T-helper 2 cell (primary cell): ENCODE data around the gene PRRT1.
"Not testable (repeated sequence)": the region's sequence is repeated elsewhere in the genome, so short reads cannot be mapped to it uniquely, and the experiment has no call there.

ENCODE experiments used
- DNase-seq, 5 experiments: peaks; one replicate each; pipeline versions ENCODE4 v3.0.0 to v3.0.0-alpha.2; 2012 to 2022

The PRRT1 gene

DNA sequence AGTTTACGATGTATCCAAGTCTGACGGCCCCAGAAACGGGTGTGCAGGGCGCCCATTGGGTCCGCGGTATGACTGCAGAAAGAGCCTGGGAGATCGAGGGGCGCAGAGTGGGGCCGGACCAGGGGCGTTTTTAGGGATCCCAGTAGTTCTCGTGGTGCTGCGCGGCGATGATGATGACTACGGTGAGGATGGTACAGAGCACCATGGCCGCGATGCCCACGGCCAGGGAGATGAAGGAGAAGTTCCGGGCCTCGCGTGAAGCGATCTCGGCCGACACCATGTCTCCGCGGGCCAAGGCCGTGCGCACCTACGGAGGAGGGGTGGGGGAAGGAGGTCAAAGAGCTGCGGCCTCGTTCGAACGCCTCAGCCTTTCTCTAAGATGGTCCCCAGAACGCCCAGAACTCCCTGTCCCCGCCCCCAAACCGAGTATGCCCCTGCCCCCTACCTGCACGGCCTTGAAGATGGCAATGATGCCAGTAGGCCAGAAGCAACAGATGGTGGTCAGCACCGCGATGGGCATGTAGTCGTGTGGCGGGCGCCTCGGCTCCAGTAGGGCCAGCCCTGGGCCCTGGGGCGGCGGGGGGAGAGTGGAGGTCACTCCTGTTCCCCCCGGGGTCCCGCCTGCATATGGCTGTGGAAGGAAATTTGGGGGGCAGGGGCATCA lies 2.5 kb downstream of the PRRT1 start:
- no peak for DNase-seq

DNA sequence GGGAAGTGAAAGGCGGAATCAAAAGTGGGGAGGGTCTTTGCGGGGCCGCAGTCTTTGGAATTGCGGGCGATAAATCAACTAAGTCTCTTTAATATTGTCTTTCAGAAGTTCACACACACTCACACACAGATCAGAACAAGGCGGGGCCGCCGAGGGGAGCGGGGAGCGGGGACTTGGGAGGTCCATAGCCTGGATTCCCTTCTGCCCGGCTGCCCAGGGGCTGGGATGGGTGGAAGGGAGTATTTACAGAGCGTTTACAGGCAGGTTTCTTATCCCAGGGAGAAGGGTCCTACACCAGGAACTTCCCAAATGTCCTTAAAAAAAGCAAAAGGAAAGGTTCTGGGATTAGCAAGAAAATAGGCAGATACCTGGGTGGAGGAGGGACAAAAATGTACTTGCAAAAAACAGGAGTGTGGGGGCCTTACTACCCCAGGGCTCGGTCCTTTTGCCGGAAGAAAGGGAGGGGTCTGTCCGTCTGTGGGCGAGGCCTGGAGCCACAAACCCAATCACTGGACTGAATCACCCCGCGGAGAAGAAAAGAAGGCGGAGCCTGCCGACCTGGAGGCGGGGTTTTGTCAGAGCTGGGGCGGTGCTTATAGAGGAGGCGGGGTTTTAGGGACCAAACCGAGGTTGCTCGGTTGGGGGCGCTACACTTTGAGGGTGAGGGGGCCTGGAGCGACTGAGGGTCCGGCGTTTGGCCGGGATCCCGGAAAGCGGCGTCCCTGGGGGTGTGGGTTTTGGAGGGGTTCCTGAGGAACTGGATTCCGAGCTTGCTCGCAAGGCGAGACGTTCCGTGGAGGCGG lies 3.2 kb downstream of the PRRT1 start:
- peak; percentile 45 to 68 (median 53) for DNase-seq

GRCh38 chr6:32147401-32148132 lies 4.2 kb downstream of the PRRT1 start:
- DNase-seq, result no peak

DNA sequence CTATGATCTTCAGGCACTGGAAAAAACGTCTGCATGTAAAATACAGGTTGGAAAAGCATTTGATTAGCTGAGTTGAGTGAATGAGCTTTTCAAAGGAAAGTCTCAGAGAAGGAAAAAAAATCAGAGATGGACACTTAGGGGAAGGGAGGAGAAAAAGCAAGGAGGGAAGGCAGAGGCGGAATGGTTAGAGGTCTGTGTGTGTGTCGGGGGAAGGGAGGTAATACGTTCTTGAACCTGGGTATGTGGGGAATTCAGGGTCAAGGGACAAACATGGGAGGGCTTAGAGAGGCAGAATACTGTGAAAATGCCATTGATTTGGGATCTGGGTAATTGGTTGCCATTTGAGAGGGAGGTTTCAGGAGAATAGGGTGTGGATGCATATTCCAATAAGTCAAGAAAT lies 5.1 kb downstream of the PRRT1 start:
- DNase-seq, result no peak

- no peak for DNase-seq
These were observed 5.5 kb downstream of the PRRT1 start for GRCh38 chr6:32146287-32146686.

GRCh38 chr6:32144238-32144637 lies 7.5 kb downstream of the PRRT1 start:
- DNase-seq, result not testable (repeated sequence)

DNA sequence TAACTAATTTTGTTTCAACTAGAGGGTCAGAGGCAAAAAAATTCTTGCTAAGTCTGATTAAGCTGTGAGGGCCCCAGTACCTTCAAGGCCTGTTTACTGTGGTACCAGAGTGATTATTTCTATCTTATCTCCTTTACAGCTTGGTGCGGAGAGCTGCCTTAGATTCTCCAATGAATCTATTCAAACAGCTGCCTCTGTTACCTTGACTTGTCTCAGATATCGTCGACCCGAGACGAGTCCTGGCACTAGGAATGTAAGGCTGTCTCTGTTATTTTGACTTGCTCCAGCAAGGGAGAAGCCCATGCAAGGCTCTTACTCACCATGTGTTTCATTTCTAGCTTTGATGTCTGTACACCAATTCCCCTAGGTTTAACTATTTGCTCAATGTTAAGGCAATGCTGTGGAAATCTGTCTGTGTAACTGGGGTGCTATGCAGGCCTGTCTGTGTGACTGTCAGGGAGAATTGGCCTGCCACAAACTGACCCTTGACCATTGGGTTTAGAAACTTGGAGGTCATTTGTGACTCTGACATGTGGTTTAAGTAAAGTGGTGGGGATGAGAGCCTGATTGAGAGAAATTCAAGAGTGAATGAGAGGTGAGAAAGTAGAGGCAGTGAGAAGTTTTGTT lies 11.2 kb downstream of the PRRT1 start:
- DNase-seq, result no peak

- no peak for DNase-seq
These were observed 12.1 kb downstream of the PRRT1 start for GRCh38 chr6:32139590-32139989.

DNA sequence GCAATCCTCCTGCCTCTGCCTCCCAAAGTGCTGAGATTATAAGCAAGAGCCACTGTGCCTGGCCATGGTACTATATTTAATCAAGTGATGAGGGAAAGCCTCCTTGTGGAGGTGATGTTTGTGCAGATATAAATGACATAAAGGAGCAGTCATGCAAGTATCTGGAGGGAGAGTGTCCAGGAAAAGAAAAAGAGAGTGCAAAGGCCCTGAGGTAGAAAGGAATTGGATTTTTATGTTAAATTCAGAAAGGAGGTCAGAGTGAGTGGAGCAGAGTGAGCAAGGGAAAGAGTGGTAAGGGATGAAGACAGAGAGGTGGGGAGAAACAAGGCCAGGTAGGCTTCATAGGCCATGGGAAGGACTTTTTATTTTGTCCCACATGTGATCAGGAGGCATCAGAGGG lies 14.3 kb downstream of the PRRT1 start:
- DNase-seq, result no peak

DNA sequence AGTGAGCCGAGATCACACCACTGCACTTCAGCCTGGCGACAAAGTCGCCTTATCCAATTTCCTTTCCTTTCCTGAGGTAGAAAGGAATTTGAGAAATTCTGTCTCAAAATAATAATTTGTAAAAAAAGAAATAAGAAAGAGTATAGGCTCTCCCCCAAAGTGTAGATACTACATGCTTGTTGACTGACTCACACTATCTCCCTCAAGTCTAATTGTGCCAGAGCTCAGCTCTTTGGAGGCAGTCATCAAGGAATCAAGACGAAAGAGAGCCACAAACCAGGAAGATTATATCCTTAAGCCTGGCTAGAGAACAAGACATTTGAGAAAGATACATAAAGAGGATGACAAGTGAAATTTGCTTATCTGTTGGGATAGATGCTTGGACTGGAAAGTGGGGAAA lies 18.0 kb downstream of the PRRT1 start:
- DNase-seq, result no peak

- no peak for DNase-seq
These were observed 19.6 kb downstream of the PRRT1 start for GRCh38 chr6:32132110-32132509.

DNA sequence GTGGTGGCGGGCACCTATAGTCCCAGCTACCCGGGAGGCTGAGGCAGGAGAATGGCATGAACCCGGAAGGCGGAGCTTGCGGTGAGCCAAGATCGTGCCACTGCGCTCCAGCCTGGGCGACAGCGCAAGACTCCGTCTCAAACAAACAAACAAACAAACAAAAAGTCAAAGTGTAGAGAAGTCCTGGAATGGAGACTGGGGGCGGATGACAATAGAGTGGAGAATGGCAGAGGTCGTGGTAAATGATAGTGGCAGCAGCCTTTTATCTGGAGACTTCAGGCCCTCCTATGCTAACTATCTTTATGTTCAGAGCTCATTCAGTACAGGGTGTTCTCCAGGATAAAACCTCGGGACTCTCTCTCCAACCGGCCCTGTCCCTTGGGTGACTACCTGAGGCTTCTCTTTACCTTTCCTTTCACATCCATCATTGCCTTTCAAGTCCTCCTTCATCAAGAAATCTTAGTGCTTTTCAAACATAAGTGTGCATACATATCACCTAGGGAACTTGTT lies 20.2 kb downstream of the PRRT1 start:
- DNase-seq, result no peak

GRCh38 chr6:32129297-32130088 lies 22.2 kb downstream of the PRRT1 start:
- DNase-seq, result no peak

- DNase-seq, result no peak
These were observed 22.9 kb downstream of the PRRT1 start for GRCh38 chr6:32128751-32129296.

GRCh38 chr6:32127717-32128592 lies 23.8 kb downstream of the PRRT1 start, which contains the start of gene ATF6B:
Gene ATF6B (minus strand): TSS chr6:32128246. CDS start chr6:32128207, 39 bp downstream.
- peak; percentile 86 to 100 (median 97) for DNase-seq

DNA sequence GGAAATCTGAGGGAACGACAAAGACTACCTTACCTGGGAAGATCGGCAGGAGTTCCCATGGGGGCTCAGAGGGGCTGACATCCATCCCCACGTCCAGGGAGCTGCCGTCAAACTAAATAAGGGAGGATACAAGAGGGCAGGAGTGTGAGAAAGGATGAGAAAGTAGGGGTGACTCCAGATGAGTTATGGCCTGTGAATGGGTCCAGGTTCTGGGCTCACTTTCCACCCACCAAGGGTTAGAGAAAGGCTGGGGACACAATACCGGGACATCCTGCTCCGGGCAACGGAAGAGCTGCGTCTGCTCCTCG lies 24.4 kb downstream of the PRRT1 start:
- DNase-seq, result no peak

DNA sequence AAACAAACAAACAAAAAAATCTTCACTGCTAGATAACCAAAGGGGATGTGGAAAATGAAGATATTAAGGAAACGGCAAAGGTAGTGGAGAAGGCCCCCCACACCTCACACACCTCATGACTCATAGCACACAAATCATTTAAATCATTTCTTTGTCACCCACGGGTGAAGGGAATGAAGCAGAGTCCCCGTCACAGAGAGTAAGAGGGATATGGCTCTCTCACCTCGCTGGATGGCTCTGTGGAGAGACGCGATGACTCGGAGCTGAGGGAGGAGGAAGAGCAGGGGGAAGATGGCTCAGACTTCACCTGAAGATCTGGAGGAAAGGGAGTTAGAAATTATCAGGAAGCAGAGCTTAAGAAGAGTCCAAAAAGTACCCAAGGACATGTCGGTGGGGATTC lies 24.9 kb downstream of the PRRT1 start:
- no peak for DNase-seq

DNA sequence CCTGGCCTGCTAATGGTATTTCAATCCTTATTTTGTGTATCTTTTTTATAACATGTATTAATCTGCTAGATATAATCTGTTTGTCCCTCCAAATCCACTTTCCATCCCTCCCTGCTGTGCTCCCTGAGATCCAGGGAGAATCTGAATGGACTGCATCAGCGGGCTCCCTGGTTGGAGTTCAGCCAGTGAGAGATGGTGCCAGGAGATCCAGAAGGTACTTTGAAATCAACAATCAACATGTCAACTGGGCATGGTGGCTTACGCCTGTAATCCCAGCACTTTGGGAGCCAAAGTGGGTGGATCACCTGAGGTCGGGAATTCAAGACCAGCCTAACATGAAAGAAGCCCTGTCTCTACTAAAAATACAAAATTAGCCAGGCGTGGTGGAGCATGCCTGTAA lies 28.1 kb downstream of the PRRT1 start:
- DNase-seq, result no peak

DNA sequence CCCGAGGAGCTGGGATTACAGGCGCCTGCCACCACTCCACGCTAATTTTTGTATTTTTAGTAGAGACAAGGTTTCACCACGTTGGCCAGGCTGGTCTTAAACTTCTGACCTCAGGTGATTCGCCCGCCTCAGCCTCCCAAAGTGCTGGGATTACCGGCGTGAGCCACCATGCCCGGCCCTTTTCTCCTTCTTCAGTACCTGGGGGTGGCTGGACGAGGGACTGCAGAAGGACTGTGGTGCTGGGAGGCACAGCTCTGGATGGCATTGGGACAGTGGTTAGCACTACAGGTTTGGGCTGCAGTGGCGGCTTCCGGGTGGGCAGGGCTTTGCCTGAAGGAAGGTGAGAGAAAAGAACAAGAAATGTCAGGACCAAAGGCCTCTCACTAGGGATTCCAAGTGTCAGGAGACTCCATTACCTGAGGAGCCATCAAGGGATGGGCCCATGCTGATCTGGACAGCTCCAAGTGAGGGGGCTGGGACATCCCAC lies 31.1 kb downstream of the PRRT1 start:
- DNase-seq, result no peak

GRCh38 chr6:32118782-32119628 lies 32.7 kb downstream of the PRRT1 start:
- peak in 4 of 5 experiments; percentile 32 to 70 (median 54) for DNase-seq
